OCI-LY7 (cell line): Measurements from ENCODE around the gene PAOX.

Source experiments
- CTCF ChIP-seq: fragments of 200-600 bp; sonication (generic); conservative IDR thresholded peaks from 2 replicates; pipeline ENCODE4 v1.5.1; 2014; ENCODE audit warnings: mild to moderate bottlenecking, antibody characterized with exemption, low read length, moderate library complexity, mixed read lengths
- EZH2phosphoT487 ChIP-seq: fragments of 200-600 bp; sonication (generic); IDR thresholded peaks from 2 replicates; pipeline ENCODE4 v1.6.1; 2018; ENCODE audit warnings: low read depth, borderline replicate concordance, mild to moderate bottlenecking, mixed run types, antibody characterized with exemption, low read length, moderate library complexity, mixed read lengths

- TF ChIP-seq CTCF (no peak), EZH2phosphoT487 (no peak)
Measured at GRCh38 chr10:133411523-133412380, 32.7 kb downstream of the PAOX start.
